GM19395 (cell line): ENCODE measurements around the gene PSMD12.
"Not testable (repeated sequence)": the region's sequence is repeated elsewhere in the genome, so short reads cannot be mapped to it uniquely, and the experiment has no call there.

ENCODE experiments used
- ATAC-seq: cut with Tn5 transposase; IDR thresholded peaks from one replicate; pipeline ENCODE4 v1.9.1; 2021; ENCODE audit warnings: mild to moderate bottlenecking, moderate library complexity; ENCODE audit not compliant: unreplicated experiment

Gene PSMD12

DNA sequence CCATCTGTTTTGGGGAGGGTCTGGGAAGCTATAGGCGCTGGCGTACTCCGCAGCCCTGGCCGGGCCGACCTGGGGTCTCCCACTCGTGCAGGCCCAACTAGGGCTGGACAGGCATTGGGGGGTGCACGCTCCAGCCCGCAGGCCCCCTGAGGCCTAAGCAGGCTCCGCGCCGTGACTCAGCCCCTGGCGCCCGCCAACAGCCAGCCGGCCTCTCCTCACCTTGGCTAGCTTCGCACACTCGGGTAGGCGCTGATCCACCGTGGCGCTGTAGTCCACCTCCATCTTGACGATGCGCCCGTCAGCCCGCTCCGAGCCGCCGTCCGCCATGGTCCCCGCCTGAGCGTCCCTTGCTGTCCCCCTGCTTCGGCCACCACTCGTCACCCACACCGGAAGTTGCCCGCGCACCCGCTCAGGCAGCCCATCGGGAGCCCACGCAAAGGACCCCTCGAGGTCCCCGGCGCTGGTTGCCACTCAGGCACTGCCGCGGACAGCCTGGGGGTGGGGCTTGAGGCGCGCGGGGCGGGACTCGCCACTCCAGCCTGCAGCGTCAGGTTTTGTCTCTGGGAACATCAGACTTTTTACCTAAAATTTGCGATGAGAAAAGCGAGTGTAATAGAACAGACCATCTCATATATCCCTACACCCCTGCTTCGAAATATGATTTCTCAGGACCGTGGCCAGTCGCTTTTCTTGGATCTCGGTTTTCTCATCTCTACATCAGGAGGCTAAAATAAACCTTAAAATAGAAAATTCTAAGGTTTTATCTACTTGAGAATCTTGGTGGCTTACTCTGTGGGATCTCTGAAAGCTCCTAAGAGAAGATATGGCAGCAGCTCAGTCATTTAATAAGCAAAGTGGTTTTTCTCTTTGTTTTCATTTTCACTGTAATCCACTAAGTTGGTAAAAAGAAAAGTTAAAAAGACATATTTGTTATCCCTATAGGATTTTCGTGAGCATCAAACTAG lies at the start of gene PSMD12:
TSS of gene PSMD12 (minus strand) at position 385 of the 965 bp plus-strand sequence. CDS start at position 327, 58 bp downstream.
- ATAC-seq, result peak; percentile 87

- ATAC-seq, result no peak
Observed at GRCh38 chr17:67415291-67415690, 48.9 kb upstream of the PSMD12 start.

DNA sequence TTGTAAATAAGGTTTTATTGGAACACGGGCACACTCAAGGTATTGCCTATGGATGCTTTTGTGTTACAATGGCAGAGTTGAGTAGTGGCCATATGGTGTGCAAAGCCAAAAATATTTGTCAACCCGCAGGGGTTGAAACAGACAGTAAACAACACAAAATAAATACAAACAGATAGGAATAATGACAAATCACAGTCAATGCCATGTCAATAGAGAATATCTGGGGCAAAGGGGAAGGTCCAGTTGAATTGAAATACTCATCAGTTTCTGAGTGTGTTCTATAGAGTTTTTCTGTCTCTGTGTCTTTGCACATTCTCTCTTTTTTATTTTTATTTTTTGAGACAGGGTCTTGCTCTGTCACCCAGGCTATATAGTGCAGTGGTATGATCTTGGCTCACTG lies 48.2 kb upstream of the PSMD12 start:
- ATAC-seq, result no peak

- no peak for ATAC-seq
Observed at GRCh38 chr17:67414130-67414529, 47.8 kb upstream of the PSMD12 start.

DNA sequence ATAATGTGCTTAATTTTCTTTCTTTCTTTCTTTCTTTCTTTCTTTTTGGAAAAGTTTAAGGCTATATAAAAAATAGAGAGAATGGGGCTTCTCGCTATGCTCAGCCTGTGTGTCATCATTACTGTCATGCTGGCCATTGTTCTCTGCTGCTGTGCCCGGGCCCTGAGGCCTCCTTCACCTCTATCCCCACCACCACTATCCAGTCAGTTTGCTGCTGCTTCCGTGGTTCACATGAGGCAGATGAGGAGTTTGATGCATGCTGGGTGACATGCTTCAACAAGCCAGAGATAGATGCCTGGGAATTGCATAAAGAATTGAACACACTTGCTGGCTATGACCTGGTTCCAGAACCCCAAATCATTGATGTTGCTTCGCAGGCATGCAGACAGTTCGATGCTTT lies 47.0 kb upstream of the PSMD12 start:
- ATAC-seq, result no peak

DNA sequence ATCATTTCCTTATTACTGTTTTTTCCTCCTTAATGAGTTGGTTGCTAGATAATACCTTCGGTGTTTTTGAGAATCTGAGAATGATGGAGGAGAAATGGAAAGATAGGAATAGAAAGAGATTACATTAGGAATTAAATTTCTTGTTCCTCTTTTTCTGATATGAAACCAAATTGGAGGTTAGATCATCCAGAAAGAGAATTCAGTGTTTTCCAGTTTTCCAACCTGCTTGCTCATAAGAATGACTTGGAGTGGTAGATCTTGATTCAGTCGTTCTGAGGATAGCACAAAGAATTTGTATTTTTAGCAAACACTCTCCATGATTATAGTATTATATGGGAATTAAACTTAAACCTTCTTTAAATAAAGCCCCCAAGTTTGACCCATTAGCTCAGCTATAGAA lies 46.6 kb upstream of the PSMD12 start:
- ATAC-seq, result no peak

DNA sequence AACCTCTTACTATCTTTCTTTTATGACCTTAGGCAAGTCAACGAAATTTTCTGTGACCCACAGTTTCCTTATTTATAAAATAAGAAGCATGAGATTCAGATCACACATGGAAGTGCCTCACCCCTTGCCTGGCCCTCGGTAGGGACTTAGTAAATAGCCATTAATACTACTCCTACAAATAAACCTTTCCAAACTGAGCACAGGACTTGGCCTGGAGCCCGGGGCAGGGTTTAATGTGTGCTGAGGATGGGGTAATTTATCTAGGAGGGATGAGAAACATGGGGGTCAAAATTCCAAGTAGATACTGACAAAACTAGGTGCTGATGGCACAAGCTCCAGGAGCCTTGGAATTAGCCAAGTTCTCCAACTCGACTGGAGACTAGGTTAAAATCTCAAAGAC lies 45.7 kb upstream of the PSMD12 start:
- ATAC-seq, result no peak

GRCh38 chr17:67411397-67411796 lies 45.0 kb upstream of the PSMD12 start:
- no peak for ATAC-seq

DNA sequence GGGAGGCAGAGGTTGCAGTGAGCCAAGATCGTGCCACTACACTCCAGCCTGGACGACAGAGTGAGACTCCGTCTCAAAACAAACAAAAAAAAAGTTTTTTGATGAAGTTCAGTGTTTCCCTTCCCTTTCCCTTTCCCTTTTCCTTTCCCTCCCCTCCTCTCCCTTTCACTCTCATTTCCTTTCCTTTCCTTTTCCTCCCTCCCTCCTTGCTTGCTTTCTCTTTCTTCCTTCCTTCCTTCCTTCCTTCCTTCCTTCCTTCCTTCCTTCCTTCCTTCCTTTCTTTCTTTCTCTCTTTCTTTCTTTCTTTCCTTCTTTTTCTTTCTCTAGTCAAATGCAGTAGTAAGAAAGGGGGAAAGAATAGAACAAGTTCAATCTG lies 42.1 kb upstream of the PSMD12 start:
- not testable (repeated sequence) for ATAC-seq

DNA sequence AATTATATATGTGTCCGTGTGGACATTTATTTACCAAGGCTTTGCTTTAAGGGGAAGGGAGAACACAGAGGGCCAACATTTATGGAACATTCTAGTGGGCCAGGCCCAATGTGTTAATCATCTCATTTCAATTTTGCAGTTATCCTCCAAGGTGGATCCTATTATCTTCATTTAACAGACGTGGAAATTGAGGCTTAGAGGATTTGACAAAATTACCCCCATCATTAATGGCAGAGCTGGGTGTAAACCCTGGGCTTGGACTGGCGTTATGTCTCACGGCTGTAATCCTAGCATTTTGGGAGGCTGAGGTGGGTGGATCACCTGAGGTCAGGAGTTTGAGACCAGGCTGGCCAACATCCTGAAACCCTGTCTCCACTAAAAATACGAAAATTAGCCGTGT lies 37.1 kb upstream of the PSMD12 start:
- ATAC-seq, result no peak

- no peak for ATAC-seq
Observed at GRCh38 chr17:67403065-67403464, 36.7 kb upstream of the PSMD12 start.

- no peak for ATAC-seq
Observed at GRCh38 chr17:67401598-67402504, 35.5 kb upstream of the PSMD12 start.

GRCh38 chr17:67401106-67401505 lies 34.7 kb upstream of the PSMD12 start:
- ATAC-seq, result no peak

- ATAC-seq, result no peak
Observed at GRCh38 chr17:67400193-67400592, 33.8 kb upstream of the PSMD12 start.

- ATAC-seq, result no peak
Observed at GRCh38 chr17:67399676-67400075, 33.3 kb upstream of the PSMD12 start.

DNA sequence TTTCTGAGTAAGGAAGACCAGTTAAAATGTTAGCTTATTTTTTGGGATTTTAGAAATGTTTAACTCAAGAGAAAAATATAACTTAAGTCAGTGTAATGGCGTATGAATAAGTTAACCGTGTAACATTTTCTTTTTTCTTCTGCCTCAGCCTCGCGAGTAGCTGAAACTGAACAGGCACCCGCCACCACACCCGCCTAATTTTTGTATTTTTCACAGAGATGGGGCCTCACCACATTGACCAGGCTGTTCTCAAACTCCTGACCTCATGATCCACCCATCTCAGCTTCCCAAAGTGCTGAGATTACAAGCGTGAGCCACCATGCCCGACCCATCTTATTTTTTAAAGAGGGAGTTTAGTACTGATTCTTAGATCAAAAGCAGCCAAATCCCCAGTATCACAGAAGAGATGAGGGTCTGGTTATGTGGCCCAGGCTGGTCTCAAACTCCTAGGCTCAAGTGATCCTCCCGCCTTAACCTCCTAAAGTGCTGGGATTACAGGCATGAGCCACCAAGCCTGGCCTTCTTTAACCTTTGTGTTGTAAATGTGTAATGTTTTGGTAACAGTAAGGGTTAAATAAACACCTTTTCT lies 27.5 kb upstream of the PSMD12 start:
- no peak for ATAC-seq

GRCh38 chr17:67392111-67392510 lies 25.7 kb upstream of the PSMD12 start:
- no peak for ATAC-seq

DNA sequence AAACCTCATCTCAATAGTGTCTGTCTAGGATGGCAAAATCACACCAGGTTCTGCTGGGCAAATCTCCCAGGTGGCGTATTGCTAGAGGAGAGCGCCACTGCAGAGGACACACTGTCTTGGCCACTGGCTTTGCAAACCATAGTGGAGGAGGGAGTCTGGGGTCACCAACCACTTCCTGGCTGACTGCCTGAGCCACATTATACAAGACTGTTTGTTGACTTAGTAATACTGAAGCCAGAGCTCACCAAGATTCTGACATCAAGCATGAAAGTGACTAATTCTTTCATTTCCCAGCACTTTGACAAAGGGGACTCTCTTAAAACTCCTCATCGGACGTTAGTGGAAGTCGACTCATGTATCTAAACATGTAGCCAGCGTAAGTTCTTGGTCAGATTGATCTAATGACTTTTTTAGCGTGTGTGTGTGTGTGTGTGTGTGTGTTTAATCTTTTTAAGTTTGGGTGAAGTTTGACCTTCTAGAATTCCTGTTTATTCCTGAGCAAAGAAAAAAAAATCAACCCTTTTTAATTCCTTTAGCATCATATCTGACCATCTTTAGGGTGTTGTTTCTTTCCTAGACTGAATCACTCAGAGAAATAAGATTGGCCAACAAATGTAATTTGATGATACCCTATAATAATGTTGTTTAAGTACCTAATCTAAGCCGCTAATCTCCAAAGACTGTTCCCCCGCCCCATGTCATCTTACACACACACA lies 24.4 kb upstream of the PSMD12 start:
- ATAC-seq, result peak; percentile 95

- no peak for ATAC-seq
Observed at GRCh38 chr17:67390006-67390645, 23.7 kb upstream of the PSMD12 start.

- ATAC-seq, result no peak
Observed at GRCh38 chr17:67388986-67389385, 22.6 kb upstream of the PSMD12 start.
